ENCODE results near the gene SHISA6.
"Not testable (repeated sequence)": the region's sequence is repeated elsewhere in the genome, so short reads cannot be mapped to it uniquely, and the experiment has no call there.

The SHISA6 gene

GRCh38 chr17:11303773-11304394 lies 62.9 kb downstream of the SHISA6 start:
- DNase-seq (ENCODE audit: low read depth in 2 of 2): no peak

GRCh38 chr17:11304568-11304967 lies 63.6 kb downstream of the SHISA6 start:
- no peak for DNase-seq (ENCODE audit: low read depth in 2 of 2)

- no peak for DNase-seq (ENCODE audit: low read depth in 2 of 2)
These were observed 64.5 kb downstream of the SHISA6 start for GRCh38 chr17:11305524-11305923.

GRCh38 chr17:11308531-11308930 lies 67.5 kb downstream of the SHISA6 start:
- no peak for DNase-seq (ENCODE audit: low read depth in 2 of 2)

- DNase-seq (ENCODE audit: low read depth in 2 of 2): no peak
These were observed 68.0 kb downstream of the SHISA6 start for GRCh38 chr17:11309033-11309432.

- no peak for DNase-seq (ENCODE audit: low read depth in 2 of 2)
These were observed 68.8 kb downstream of the SHISA6 start for GRCh38 chr17:11309850-11310249.

GRCh38 chr17:11316451-11316850 lies 75.4 kb downstream of the SHISA6 start:
- DNase-seq (ENCODE audit: low read depth in 2 of 2): not testable (repeated sequence)

- DNase-seq (ENCODE audit: low read depth in 2 of 2): no peak
These were observed 77.2 kb downstream of the SHISA6 start for GRCh38 chr17:11318207-11318606.

- no peak for DNase-seq (ENCODE audit: low read depth in 2 of 2)
These were observed 78.9 kb downstream of the SHISA6 start for GRCh38 chr17:11319894-11320293.

- DNase-seq (ENCODE audit: low read depth in 2 of 2): no peak
These were observed 83.0 kb downstream of the SHISA6 start for GRCh38 chr17:11324021-11324420.

GRCh38 chr17:11324846-11325420 lies 83.9 kb downstream of the SHISA6 start:
- DNase-seq (ENCODE audit: low read depth in 2 of 2): no peak

GRCh38 chr17:11326492-11326891 lies 85.5 kb downstream of the SHISA6 start:
- no peak for DNase-seq (ENCODE audit: low read depth in 2 of 2)

- DNase-seq (ENCODE audit: low read depth in 2 of 2): no peak
These were observed 87.8 kb downstream of the SHISA6 start for GRCh38 chr17:11328770-11329169.

GRCh38 chr17:11330006-11330405 lies 89.0 kb downstream of the SHISA6 start:
- DNase-seq (ENCODE audit: low read depth in 2 of 2): no peak

GRCh38 chr17:11330826-11331225 lies 89.8 kb downstream of the SHISA6 start:
- DNase-seq (ENCODE audit: low read depth in 2 of 2): peak; percentile 65 to 66

GRCh38 chr17:11331547-11332513 lies 90.8 kb downstream of the SHISA6 start:
- peak in 1 of 2 experiments; percentile 7 for DNase-seq (ENCODE audit: low read depth in 2 of 2)

- DNase-seq (ENCODE audit: low read depth in 2 of 2): no peak
These were observed 91.7 kb downstream of the SHISA6 start for GRCh38 chr17:11332706-11333105.

- DNase-seq (ENCODE audit: low read depth in 2 of 2): no peak
These were observed 93.5 kb downstream of the SHISA6 start for GRCh38 chr17:11334493-11334892.

GRCh38 chr17:11336290-11336689 lies 95.3 kb downstream of the SHISA6 start:
- no peak for DNase-seq (ENCODE audit: low read depth in 2 of 2)

- no peak for DNase-seq (ENCODE audit: low read depth in 2 of 2)
These were observed 99.8 kb downstream of the SHISA6 start for GRCh38 chr17:11340803-11341202.

- no peak for DNase-seq (ENCODE audit: low read depth in 2 of 2)
These were observed 101.1 kb downstream of the SHISA6 start for GRCh38 chr17:11342138-11342537.

GRCh38 chr17:11349106-11349505 lies 108.1 kb downstream of the SHISA6 start:
- no peak for DNase-seq (ENCODE audit: low read depth in 2 of 2)

- no peak for DNase-seq (ENCODE audit: low read depth in 2 of 2)
These were observed 110.5 kb downstream of the SHISA6 start for GRCh38 chr17:11351479-11351878.

All from fibroblast of skin of left quadriceps (primary cell).